Parathyroid adenoma (tissue), 2 donors: ENCODE measurements around the gene CDHR2.

Source experiments
- H2AFZ ChIP-seq: fragments of 300-600 bp; sonication (generic); one replicate; pipeline ENCODE4 v1.7.0; 2017; ENCODE audit warnings: antibody characterized with exemption, mild to moderate bottlenecking
- H3K27ac ChIP-seq: fragments of 300-600 bp; sonication (generic); one replicate; pipeline ENCODE4 v1.7.0; 2017
- H3K27me3 ChIP-seq: fragments of 300-600 bp; sonication (generic); one replicate; pipeline ENCODE4 v1.7.0; 2017; ENCODE audit warnings: low read length; ENCODE audit not compliant: control insufficient read depth, insufficient read depth
- H3K36me3 ChIP-seq: fragments of 300-600 bp; sonication (generic); one replicate; pipeline ENCODE4 v1.7.0; 2017; ENCODE audit warnings: low read length; ENCODE audit not compliant: control insufficient read depth, insufficient read depth
- H3K4me1 ChIP-seq: fragments of 300-600 bp; sonication (generic); one replicate; pipeline ENCODE4 v1.7.0; 2017; ENCODE audit warnings: control low read depth
- H3K4me2 ChIP-seq: fragments of 300-600 bp; sonication (generic); one replicate; pipeline ENCODE4 v1.7.0; 2017; ENCODE audit warnings: low read length
- H3K4me3 ChIP-seq: fragments of 300-600 bp; sonication (generic); one replicate; pipeline ENCODE4 v1.7.0; 2017; ENCODE audit warnings: low read depth, low read length
- H3K79me2 ChIP-seq: fragments of 300-600 bp; sonication (generic); one replicate; pipeline ENCODE4 v1.7.0; 2017; ENCODE audit warnings: control low read depth
- H3K9ac ChIP-seq: fragments of 300-600 bp; sonication (generic); one replicate; pipeline ENCODE4 v1.7.0; 2017; ENCODE audit warnings: mild to moderate bottlenecking
- H3K9me3 ChIP-seq: fragments of 300-600 bp; sonication (generic); one replicate; pipeline ENCODE4 v1.7.0; 2017; ENCODE audit warnings: low read length; ENCODE audit not compliant: control insufficient read depth
- TF ChIP-seq, protein P1 (sequence below): fragments of 300-600 bp; sonication (generic); IDR thresholded peaks from one replicate; pipeline ENCODE4 v1.7.0; 2017; ENCODE audit warnings: antibody characterized with exemption, mild to moderate bottlenecking
- donor health status: primary hyperparathyroidism.

Gene CDHR2

DNA sequence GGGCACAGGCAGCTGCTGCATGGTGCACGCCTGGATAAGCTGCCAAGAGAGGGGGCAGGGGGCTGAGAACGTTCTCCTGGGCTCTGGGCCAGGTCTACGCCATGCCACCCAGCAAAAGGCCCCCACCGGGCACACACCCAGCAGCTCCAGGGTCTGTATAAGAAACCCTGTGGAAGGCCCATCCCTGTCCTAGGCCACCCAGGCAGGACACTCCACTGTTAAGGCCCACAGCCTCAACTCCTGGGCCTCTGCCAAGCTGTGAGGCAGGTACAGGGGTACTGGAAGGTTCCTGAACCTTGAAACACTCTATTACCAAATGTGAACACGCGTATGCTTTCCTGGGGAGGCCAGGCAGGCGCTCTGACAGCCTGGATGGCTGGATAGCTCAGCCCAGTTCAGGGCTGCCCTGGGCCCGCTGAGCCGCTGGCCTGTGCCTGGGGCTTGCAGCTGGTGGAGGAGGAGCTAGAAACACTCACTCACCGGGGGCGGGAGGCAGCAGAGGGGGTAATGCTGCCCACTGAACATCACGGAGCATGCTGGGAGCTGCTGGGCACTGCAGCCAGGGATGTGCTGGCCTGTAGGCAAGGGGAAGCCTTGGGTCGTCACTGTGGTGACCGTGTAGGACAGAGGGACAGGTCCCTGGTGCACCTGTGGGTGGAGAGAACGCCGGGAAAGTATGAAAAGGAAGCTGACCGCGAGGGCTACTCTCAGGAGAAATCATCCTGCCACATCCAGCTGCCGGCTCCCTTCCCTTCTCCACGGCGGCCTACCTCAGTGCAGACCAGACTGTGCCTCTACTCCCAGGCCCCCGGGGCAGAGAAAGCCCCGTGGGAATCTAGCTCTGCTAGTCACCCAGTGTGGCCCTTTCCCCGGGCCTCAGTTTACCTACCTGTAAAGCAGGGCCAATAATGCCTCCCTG, 17.9 kb upstream of the CDHR2 start:
- Histone ChIP-seq H3K27me3 (no peaks in the 10 kb centered on the region), H3K79me2 (peaks cover 12% of the 10 kb centered on the region), H2AFZ (no peak overlapping the region), H3K27ac (no peak overlapping the region), H3K36me3 (no peaks in the 10 kb centered on the region), H3K9ac (no peak overlapping the region), H3K4me3 (no peak overlapping the region), H3K4me1 (peaks cover 21% of the 10 kb centered on the region), H3K9me3 (no peaks in the 10 kb centered on the region), H3K4me2 (no peak overlapping the region)
- TF ChIP-seq, protein P1, sequence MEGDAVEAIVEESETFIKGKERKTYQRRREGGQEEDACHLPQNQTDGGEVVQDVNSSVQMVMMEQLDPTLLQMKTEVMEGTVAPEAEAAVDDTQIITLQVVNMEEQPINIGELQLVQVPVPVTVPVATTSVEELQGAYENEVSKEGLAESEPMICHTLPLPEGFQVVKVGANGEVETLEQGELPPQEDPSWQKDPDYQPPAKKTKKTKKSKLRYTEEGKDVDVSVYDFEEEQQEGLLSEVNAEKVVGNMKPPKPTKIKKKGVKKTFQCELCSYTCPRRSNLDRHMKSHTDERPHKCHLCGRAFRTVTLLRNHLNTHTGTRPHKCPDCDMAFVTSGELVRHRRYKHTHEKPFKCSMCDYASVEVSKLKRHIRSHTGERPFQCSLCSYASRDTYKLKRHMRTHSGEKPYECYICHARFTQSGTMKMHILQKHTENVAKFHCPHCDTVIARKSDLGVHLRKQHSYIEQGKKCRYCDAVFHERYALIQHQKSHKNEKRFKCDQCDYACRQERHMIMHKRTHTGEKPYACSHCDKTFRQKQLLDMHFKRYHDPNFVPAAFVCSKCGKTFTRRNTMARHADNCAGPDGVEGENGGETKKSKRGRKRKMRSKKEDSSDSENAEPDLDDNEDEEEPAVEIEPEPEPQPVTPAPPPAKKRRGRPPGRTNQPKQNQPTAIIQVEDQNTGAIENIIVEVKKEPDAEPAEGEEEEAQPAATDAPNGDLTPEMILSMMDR = no peak

- Histone ChIP-seq H3K9ac (no peak overlapping the region), H3K4me3 (no peak overlapping the region), H3K79me2 (peaks cover 14% of the 10 kb centered on the region), H3K36me3 (no peaks in the 10 kb centered on the region), H2AFZ (no peak overlapping the region), H3K9me3 (no peaks in the 10 kb centered on the region), H3K27me3 (no peaks in the 10 kb centered on the region), H3K4me1 (peaks cover 21% of the 10 kb centered on the region), H3K4me2 (no peak overlapping the region), H3K27ac (no peak overlapping the region)
- TF ChIP-seq, protein P1 = no peak
Observed at GRCh38 chr5:176531902-176532493, 17.1 kb upstream of the CDHR2 start.

DNA sequence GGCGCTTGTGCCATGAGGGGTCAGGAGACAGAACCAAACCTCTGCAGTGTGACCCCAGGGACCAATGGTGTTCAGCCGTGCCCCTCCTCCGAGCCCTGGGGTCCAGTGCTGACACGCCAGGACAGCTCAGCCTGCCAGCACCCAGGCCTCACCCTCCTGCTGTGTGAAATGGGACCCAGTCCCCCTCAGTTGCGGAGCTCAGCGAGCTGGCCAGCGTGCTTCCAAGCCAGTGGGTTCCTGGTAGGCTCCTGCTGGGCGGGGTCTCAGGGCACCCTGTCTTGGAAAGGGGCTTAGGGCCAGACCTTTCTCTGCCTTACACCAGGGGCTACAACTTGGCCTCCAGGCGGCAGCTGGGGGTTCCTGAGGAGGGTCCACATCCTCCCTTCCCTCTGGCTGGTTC, 16.3 kb upstream of the CDHR2 start:
- Histone ChIP-seq H3K4me1 (peaks cover 21% of the 10 kb centered on the region), H3K4me3 (no peak overlapping the region), H3K27ac (peak overlapping the region; percentile 32), H3K27me3 (no peaks in the 10 kb centered on the region), H3K4me2 (no peak overlapping the region), H3K36me3 (no peaks in the 10 kb centered on the region), H3K9ac (no peak overlapping the region), H3K79me2 (peaks cover 14% of the 10 kb centered on the region), H2AFZ (no peak overlapping the region), H3K9me3 (no peaks in the 10 kb centered on the region)
- TF ChIP-seq, protein P1 = no peak

- Histone ChIP-seq H3K9ac (no peak overlapping the region), H3K4me1 (peaks cover 24% of the 10 kb centered on the region), H3K27me3 (no peaks in the 10 kb centered on the region), H2AFZ (no peak overlapping the region), H3K27ac (peak overlapping the region; percentile 32), H3K9me3 (no peaks in the 10 kb centered on the region), H3K4me3 (no peak overlapping the region), H3K36me3 (no peaks in the 10 kb centered on the region), H3K79me2 (peaks cover 14% of the 10 kb centered on the region), H3K4me2 (peak overlapping the region; percentile 3)
- TF ChIP-seq, protein P1 = no peak
Observed at GRCh38 chr5:176533390-176533789, 15.8 kb upstream of the CDHR2 start.
